ENCODE results near the gene PIGO.

DNA sequence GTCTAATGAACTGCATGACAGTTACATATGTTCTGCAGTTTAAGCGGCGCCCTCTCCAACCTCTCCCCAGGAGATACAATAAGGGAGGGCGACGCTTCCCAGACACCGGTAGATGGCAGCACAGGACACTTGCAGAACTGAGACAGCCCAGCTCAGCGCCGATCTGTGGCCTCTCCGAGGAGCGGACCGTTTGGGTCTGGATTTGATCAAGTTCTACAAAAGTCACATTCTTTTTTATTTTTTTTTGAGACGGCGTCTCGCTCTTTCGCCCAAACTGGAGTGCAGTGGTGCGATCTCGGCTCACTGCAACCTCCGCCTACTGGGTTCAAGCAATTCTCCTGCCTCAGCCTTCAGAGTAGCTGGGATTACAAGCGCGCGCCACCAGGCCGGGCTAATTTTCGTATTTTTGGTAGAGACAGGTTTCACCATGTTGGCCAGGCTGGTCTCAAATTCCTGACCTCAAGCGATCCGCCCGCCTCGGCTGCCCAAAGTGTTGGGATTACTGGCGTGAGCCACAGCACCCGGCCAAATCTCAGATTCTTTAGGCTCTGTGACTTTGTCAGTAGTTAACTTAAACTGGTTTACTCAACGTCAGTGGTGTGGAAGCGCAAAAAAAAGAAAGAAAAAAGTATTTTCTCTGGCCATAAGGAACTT, 20.6 kb upstream of the PIGO start:
- TF ChIP-seq GATA2 (CRISPR knock-in tag; IDR thresholded peaks at IDR 0.05) (no peak), POLR2AphosphoS5 (IDR thresholded peaks at IDR 0.05; ENCODE audit: low read depth, low read length) (no peak), SIN3A (IDR thresholded peaks at IDR 0.05; ENCODE audit: borderline replicate concordance, low read depth, low read length) (0 out of 2 replicates have a peak, but pooled peaks have one; percentile 41)
- TF ChIP-seq, protein P1, sequence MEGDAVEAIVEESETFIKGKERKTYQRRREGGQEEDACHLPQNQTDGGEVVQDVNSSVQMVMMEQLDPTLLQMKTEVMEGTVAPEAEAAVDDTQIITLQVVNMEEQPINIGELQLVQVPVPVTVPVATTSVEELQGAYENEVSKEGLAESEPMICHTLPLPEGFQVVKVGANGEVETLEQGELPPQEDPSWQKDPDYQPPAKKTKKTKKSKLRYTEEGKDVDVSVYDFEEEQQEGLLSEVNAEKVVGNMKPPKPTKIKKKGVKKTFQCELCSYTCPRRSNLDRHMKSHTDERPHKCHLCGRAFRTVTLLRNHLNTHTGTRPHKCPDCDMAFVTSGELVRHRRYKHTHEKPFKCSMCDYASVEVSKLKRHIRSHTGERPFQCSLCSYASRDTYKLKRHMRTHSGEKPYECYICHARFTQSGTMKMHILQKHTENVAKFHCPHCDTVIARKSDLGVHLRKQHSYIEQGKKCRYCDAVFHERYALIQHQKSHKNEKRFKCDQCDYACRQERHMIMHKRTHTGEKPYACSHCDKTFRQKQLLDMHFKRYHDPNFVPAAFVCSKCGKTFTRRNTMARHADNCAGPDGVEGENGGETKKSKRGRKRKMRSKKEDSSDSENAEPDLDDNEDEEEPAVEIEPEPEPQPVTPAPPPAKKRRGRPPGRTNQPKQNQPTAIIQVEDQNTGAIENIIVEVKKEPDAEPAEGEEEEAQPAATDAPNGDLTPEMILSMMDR (IDR thresholded peaks at IDR 0.05) = peak; percentile 97
- TF ChIP-seq, protein P2, sequence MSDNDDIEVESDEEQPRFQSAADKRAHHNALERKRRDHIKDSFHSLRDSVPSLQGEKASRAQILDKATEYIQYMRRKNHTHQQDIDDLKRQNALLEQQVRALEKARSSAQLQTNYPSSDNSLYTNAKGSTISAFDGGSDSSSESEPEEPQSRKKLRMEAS (IDR thresholded peaks at IDR 0.05; ENCODE audit: low read depth) = 0 out of 2 replicates have a peak, but pooled peaks have one; percentile 14
